ENCODE data around the gene PCCA.

PCCA gene

DNA sequence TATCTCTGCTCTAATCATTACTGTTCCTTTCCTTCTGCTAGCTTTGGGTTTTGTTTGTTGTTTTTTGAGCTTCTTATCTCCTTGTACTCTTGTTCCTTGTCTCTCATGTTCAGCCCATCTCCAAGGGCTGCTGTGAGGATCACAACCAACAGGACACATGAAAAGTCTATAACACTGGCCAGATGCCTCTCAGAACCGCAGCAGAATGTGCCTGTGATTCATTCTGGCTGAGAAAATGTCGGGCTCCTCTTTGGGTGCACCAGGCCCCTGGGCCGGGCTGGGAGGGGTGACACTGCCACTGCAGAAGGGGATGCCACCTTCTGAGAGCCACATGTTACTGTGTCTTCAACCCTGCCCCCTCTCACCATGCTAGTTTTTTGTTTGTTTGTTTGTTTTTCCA, 451.7 kb downstream of the PCCA start:
- DNase-seq (ENCODE audit: low read depth): no peak
- Histone ChIP-seq H3K36me3 (ENCODE audit: control insufficient read depth, insufficient read depth, low read length, severe bottlenecking) (no peaks in the 10 kb centered on the region), H3K4me3 (ENCODE audit: low read length) (no peak overlapping the region)

DNA sequence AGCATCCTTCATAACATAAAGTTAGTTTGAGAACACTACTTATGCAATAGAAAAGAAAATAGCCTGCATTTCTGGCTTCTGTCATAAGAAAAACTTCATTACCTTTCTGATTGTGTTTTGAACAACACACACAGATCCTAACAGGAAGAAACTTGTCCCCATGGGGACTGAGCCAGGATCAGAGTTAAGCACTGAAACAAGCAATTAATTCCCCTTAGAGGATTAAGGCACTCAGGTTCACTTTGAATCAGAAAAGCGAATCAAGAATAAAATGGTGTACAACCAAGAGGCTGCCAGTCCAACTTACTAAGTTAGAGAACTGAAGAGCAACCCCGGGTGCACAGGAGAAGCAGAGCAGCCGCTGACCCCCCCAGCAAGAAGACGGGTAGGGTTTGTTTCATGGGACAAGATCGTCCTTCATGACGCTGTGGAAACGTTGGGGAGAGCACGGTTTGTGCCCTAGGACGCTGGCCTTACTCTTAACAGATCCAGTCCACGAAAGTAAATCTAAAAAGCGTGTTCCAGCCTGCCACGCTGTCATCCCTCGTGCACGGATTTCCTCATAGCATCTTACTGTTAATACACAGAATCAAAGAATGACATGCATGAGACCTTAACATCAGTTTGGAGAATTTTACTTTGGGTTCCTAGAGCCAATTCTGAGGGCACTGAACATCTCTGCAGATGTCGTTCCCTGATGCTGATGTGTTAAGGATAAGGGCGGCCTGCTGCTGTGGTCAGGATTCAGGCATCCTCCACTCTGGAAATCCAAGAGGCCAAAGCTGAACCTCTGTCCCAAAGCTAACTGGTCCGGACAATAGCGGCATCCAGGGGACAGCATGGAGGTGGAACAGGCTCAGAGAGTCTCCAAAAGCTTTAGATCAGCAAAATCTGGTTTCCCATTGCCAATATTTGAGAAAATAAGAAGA, 453.3 kb downstream of the PCCA start:
- Histone ChIP-seq H3K4me1 (ENCODE audit: control insufficient read depth, insufficient read depth, low read length) (no peaks in the 10 kb centered on the region), H3K36me3 (ENCODE audit: control insufficient read depth, insufficient read depth, low read length, severe bottlenecking) (no peaks in the 10 kb centered on the region), H3K4me3 (ENCODE audit: low read length) (no peak overlapping the region), H3K9me3 (ENCODE audit: control insufficient read depth, low read length) (no peaks in the 10 kb centered on the region), H3K9ac (ENCODE audit: low read length) (no peak overlapping the region), H3K27me3 (replicated peaks; ENCODE audit: control insufficient read depth, insufficient read depth, low read length) (no peaks in the 10 kb centered on the region)
- DNase-seq (ENCODE audit: low read depth): no peak

More for the DNA sequence above, 451.7 kb downstream of the PCCA start:
- no peaks in the 10 kb centered on the region for H3K9me3 ChIP-seq (ENCODE audit: control insufficient read depth, low read length)
- H3K27me3 ChIP-seq (replicated peaks; ENCODE audit: control insufficient read depth, insufficient read depth, low read length): no peaks in the 10 kb centered on the region
- H3K9ac ChIP-seq (ENCODE audit: low read length): no peak overlapping the region
- peaks cover 6% of the 10 kb centered on the region for H3K4me1 ChIP-seq (ENCODE audit: control insufficient read depth, insufficient read depth, low read length)

DNA sequence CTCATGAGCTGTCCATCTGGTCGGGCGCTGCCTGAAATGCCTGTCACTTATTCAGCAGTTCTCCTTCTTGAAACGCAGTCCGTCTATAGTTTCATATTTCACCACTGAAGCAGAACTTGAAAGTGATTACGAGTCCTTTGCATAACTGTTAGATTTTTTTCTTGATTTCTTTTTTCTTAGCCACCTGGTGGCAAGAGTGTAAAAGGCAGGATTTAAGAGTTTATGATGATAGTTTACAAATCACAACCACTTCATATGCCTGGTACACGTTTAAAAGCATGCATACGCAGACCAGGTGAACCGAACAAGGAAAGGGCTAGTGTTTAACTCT, 453.9 kb downstream of the PCCA start:
- peak; percentile 77 for DNase-seq (ENCODE audit: low read depth)
- Histone ChIP-seq H3K9ac (ENCODE audit: low read length) (no peak overlapping the region), H3K27me3 (replicated peaks; ENCODE audit: control insufficient read depth, insufficient read depth, low read length) (no peaks in the 10 kb centered on the region), H3K36me3 (ENCODE audit: control insufficient read depth, insufficient read depth, low read length, severe bottlenecking) (no peaks in the 10 kb centered on the region), H3K4me3 (ENCODE audit: low read length) (no peak overlapping the region), H3K9me3 (ENCODE audit: control insufficient read depth, low read length) (no peaks in the 10 kb centered on the region), H3K4me1 (ENCODE audit: control insufficient read depth, insufficient read depth, low read length) (no peaks in the 10 kb centered on the region)

DNA sequence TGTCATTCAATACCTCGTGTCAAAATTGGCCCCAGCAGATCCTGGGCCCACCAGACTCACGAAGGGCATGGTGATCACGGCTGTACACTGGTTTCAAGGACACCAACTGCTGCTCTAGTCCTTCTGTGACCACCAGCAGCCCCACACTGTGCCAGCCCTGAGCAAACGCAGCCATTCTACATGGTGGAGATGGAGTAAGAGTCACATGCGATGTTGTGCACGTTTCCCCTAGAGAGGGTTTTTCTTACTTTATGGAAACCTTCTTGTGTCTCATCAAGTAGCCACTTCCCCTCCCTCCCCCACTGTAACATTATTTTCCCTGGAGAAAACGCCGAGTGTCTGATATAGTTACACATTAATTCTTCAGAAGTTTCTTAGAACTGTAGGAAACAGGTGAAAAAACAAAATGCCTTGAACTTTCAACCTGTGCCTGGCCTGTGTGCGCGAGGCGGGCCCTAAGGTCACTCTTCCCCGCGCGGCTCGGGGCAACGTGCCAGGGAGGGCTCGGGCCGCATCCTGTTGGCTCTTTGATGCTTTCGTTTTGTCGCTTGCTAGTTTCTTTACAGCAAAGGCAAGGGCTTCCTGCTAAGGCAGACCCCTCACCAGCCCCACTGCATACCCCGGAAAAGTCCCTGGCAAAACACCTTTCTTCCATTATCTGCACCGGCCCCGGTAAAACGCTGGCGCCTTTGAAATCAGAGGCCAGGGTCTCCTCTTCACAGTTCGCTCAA, 455.1 kb downstream of the PCCA start:
- Histone ChIP-seq H3K9ac (ENCODE audit: low read length) (no peak overlapping the region), H3K36me3 (ENCODE audit: control insufficient read depth, insufficient read depth, low read length, severe bottlenecking) (no peaks in the 10 kb centered on the region), H3K9me3 (ENCODE audit: control insufficient read depth, low read length) (no peaks in the 10 kb centered on the region), H3K4me3 (ENCODE audit: low read length) (no peak overlapping the region), H3K27me3 (replicated peaks; ENCODE audit: control insufficient read depth, insufficient read depth, low read length) (no peaks in the 10 kb centered on the region), H3K4me1 (ENCODE audit: control insufficient read depth, insufficient read depth, low read length) (no peaks in the 10 kb centered on the region)
- DNase-seq (ENCODE audit: low read depth): no peak

DNA sequence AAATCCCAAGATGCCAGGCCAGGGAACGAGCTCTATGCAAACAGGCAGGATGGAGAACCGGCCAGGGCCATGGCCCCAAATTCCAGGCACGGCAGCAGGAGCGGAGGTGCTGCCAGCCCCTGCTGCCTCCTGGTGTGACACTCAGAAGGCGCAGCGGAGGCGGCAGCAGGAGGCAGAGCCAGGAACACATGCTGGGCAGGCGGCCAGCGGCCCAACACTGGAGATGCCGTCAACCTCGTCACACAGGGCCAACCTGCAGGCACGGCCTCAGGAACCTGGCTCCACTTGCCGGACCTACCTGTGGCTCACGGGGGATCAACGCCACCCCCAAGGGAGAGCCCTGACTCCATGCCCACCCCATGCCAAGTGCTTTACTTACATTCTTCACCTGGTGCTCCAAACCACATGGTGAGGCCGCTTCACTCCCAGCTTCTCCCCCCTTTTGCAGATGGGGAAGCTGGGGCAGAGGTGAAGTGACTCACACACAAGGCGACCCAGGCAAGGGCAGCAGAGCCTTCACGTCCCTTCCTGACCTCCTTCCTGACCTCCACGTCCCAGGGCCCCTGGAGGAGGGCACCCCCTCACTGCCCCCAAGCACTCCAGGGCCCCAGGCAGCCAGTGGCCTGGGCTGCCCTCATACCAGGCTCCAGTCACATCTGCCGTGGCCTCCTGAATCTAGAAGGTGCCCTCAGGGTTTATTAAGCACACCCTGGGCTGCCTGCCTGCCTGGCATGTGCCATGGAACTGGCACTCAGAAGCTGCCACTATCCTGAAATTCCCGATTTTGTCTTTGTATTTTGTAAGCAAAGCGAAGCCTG, 456.2 kb downstream of the PCCA start:
- Histone ChIP-seq H3K36me3 (ENCODE audit: control insufficient read depth, insufficient read depth, low read length, severe bottlenecking) (no peaks in the 10 kb centered on the region), H3K9me3 (ENCODE audit: control insufficient read depth, low read length) (no peaks in the 10 kb centered on the region), H3K4me3 (ENCODE audit: low read length) (no peak overlapping the region), H3K9ac (ENCODE audit: low read length) (no peak overlapping the region), H3K27me3 (replicated peaks; ENCODE audit: control insufficient read depth, insufficient read depth, low read length) (no peaks in the 10 kb centered on the region), H3K4me1 (ENCODE audit: control insufficient read depth, insufficient read depth, low read length) (peaks cover 3% of the 10 kb centered on the region)
- DNase-seq (ENCODE audit: low read depth): no peak

DNA sequence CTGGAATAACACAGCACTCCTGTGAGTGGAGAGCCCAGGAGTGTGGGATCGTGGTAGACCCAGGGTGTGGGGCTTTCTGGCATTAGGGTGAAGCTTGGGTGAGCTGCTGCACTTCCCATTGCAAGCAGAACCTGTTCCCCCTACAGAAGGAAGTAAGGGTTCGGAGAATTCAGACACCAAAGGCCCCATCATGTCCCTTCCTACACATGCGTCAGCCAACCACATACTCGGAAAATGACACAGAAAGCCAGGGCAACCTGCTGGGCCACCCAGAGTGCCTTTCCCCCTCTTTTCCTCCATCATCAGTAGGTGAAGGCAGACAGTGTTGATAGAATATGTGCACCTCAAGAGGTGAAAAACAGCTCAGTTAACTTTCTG, 456.8 kb downstream of the PCCA start:
- H3K4me3 ChIP-seq (ENCODE audit: low read length): no peak overlapping the region
- peaks cover 7% of the 10 kb centered on the region for H3K4me1 ChIP-seq (ENCODE audit: control insufficient read depth, insufficient read depth, low read length)
- no peak overlapping the region for H3K9ac ChIP-seq (ENCODE audit: low read length)
- H3K36me3 ChIP-seq (ENCODE audit: control insufficient read depth, insufficient read depth, low read length, severe bottlenecking): no peaks in the 10 kb centered on the region
- DNase-seq (ENCODE audit: low read depth): no peak
- H3K9me3 ChIP-seq (ENCODE audit: control insufficient read depth, low read length): no peaks in the 10 kb centered on the region
- no peaks in the 10 kb centered on the region for H3K27me3 ChIP-seq (replicated peaks; ENCODE audit: control insufficient read depth, insufficient read depth, low read length)

DNA sequence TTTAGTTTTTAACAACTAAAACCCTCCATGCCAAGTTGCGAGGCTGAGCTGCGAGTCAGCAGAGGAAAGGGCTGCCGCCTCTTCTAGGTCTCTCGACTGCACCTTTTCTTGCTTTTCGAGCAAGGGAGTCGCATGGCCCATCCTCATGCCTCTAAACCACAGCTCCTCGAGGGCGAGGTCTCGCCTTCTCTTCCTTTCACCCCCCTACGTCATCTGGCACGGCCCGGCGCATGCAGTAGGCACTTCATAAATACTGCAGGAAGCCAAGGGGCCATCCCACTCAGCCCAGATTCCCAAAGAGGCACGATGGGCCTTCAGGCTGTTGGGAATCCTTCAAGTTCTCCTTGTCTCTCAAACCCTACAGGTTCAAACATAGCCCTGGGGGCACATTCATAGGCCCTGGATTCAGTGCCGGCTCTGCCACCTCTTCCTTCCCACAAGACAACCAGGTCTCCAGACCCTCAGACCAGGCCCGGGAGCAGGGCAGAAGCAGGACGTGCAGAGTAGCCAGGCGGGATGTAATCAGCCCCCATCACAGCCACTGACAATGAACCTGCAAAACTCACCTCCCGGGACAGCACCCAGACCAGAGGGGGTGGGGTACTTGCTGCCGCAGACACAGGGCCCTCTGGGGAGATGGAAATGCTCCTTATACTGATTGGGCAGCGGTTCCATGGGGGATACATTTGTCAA, 458.0 kb downstream of the PCCA start:
- H3K9me3 ChIP-seq (ENCODE audit: control insufficient read depth, low read length): no peaks in the 10 kb centered on the region
- no peak overlapping the region for H3K4me3 ChIP-seq (ENCODE audit: low read length)
- no peaks in the 10 kb centered on the region for H3K27me3 ChIP-seq (replicated peaks; ENCODE audit: control insufficient read depth, insufficient read depth, low read length)
- DNase-seq (ENCODE audit: low read depth): no peak
- H3K9ac ChIP-seq (ENCODE audit: low read length): no peak overlapping the region
- H3K4me1 ChIP-seq (ENCODE audit: control insufficient read depth, insufficient read depth, low read length): peaks cover 7% of the 10 kb centered on the region
- no peaks in the 10 kb centered on the region for H3K36me3 ChIP-seq (ENCODE audit: control insufficient read depth, insufficient read depth, low read length, severe bottlenecking)

DNA sequence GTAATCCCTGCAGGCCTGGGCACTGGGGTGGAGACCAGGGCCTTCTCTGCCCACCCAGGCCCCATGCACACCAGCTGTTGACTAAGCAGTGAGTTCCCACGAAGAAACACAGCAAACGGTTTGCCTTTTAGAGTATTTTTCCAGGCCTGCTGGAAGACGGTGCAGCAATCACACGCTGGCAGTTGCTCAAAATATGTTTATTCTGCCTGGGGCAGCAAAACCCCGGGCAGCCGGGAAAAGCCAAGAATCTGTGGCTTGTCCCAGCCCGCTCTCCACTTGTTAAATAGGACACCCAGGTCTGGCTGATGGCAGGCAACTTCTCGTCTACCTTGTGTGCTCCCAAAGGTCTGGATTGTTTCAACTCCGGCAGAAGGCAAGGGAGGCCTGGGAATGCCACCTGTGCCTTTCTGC, 458.9 kb downstream of the PCCA start:
- no peaks in the 10 kb centered on the region for H3K9me3 ChIP-seq (ENCODE audit: control insufficient read depth, low read length)
- no peak overlapping the region for H3K4me3 ChIP-seq (ENCODE audit: low read length)
- DNase-seq (ENCODE audit: low read depth): peak; percentile 70
- no peaks in the 10 kb centered on the region for H3K27me3 ChIP-seq (replicated peaks; ENCODE audit: control insufficient read depth, insufficient read depth, low read length)
- no peaks in the 10 kb centered on the region for H3K36me3 ChIP-seq (ENCODE audit: control insufficient read depth, insufficient read depth, low read length, severe bottlenecking)
- H3K9ac ChIP-seq (ENCODE audit: low read length): no peak overlapping the region
- H3K4me1 ChIP-seq (ENCODE audit: control insufficient read depth, insufficient read depth, low read length): peaks cover 7% of the 10 kb centered on the region

DNA sequence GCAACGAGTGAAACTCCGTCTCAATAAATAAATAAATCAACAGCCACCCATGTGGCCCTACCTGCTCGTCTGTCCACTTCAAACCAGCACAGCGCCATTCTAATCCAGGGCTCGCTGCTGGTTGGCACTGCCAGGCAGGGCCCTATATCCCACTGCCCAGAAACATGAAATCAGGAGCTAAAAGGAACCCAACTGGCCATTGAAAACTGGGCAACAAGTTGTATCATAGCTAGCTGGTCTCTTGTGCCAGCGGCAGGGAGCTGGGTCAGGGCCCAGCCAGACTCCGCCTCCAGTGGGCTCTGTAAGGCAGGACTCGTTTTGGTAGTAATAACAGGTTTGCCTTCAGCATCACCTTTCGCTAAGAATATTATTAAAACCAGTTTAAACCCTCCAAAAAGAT, 460.4 kb downstream of the PCCA start:
- DNase-seq (ENCODE audit: low read depth): no peak
- Histone ChIP-seq H3K9ac (ENCODE audit: low read length) (no peak overlapping the region), H3K4me1 (ENCODE audit: control insufficient read depth, insufficient read depth, low read length) (peaks cover 7% of the 10 kb centered on the region), H3K9me3 (ENCODE audit: control insufficient read depth, low read length) (no peaks in the 10 kb centered on the region), H3K36me3 (ENCODE audit: control insufficient read depth, insufficient read depth, low read length, severe bottlenecking) (no peaks in the 10 kb centered on the region), H3K27me3 (replicated peaks; ENCODE audit: control insufficient read depth, insufficient read depth, low read length) (no peaks in the 10 kb centered on the region), H3K4me3 (ENCODE audit: low read length) (no peak overlapping the region)

DNA sequence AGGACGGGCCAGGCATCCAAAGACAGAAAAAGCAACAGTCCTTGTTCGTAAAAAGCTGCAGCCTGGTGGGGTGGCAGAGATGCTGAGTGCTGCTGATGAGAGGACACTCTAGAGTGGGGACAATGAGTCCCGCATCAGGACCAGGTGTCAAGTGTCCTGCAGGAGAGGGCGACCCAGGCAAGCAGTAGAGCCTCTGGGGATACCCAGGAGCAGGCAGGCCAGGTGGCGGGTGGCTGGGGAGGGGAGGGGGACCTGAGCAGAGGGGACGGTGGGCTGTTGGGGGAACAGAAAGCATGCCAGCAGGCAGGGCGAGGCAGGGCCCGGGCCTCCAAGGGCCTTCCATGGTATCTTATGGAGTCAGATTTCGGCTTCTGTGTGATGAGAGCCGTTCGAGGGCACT, 463.9 kb downstream of the PCCA start:
- Histone ChIP-seq H3K9ac (ENCODE audit: low read length) (no peak overlapping the region), H3K27me3 (replicated peaks; ENCODE audit: control insufficient read depth, insufficient read depth, low read length) (no peaks in the 10 kb centered on the region), H3K4me1 (ENCODE audit: control insufficient read depth, insufficient read depth, low read length) (peaks cover 7% of the 10 kb centered on the region), H3K36me3 (ENCODE audit: control insufficient read depth, insufficient read depth, low read length, severe bottlenecking) (no peaks in the 10 kb centered on the region), H3K9me3 (ENCODE audit: control insufficient read depth, low read length) (no peaks in the 10 kb centered on the region), H3K4me3 (ENCODE audit: low read length) (no peak overlapping the region)
- no peak for DNase-seq (ENCODE audit: low read depth)

DNA sequence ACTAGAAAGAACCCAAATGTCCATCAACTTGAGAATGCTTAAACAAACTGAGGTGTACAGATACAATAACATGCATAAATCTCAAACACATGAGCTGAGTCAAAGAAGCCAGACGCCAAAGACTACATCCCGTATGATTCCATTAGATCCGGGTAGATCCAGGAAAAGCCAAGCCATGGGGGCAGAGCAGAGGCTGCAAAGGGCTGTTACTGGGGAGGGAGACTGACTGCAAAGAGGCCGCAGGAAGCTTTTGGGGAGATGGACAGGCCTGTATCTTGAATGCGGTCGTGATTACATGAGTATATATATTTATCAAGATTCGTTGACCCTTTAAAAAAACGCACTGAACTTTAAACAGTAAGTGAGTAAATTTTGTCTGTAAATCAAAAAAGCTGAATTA, 471.0 kb downstream of the PCCA start:
- no peak for DNase-seq (ENCODE audit: low read depth)
- H3K36me3 ChIP-seq (ENCODE audit: control insufficient read depth, insufficient read depth, low read length, severe bottlenecking): no peaks in the 10 kb centered on the region
- no peak overlapping the region for H3K4me3 ChIP-seq (ENCODE audit: low read length)
- H3K4me1 ChIP-seq (ENCODE audit: control insufficient read depth, insufficient read depth, low read length): peaks cover 8% of the 10 kb centered on the region
- H3K9ac ChIP-seq (ENCODE audit: low read length): no peak overlapping the region
- no peaks in the 10 kb centered on the region for H3K9me3 ChIP-seq (ENCODE audit: control insufficient read depth, low read length)
- H3K27me3 ChIP-seq (replicated peaks; ENCODE audit: control insufficient read depth, insufficient read depth, low read length): no peaks in the 10 kb centered on the region
